SW 1271 (cell line): ENCODE results near the gene NAXE.
A peak's percentile ranks its signal among the peaks of the same experiment; 100 is the strongest.
"Not testable (repeated sequence)": the region's sequence is repeated elsewhere in the genome, so short reads cannot be mapped to it uniquely, and the experiment has no call there.

Experiments
- DNase-seq, 2 experiments: peaks; one replicate each; lab custom pipeline; 2025; lab: John Stamatoyannopoulos, UW

The NAXE gene

GRCh38 chr1:156593661-156593989 is 2.0 kb downstream of the NAXE start:
- DNase-seq = no peak

- no peak for DNase-seq
Measured at GRCh38 chr1:156594190-156594589, 2.6 kb downstream of the NAXE start.

GRCh38 chr1:156595016-156595415 is 3.4 kb downstream of the NAXE start:
- no peak for DNase-seq

GRCh38 chr1:156596426-156596825 is 4.8 kb downstream of the NAXE start:
- no peak for DNase-seq

GRCh38 chr1:156598125-156598524 is 6.5 kb downstream of the NAXE start:
- no peak for DNase-seq

GRCh38 chr1:156598731-156599432 is 7.3 kb downstream of the NAXE start:
- no peak for DNase-seq

- peak in 1 of 2 experiments; percentile 13 for DNase-seq
Measured at GRCh38 chr1:156599811-156600210, 8.2 kb downstream of the NAXE start.

GRCh38 chr1:156600733-156601121 is 9.2 kb downstream of the NAXE start:
- no peak for DNase-seq

GRCh38 chr1:156601122-156601830 is 9.7 kb downstream of the NAXE start, which contains the start of gene GPATCH4:
Gene GPATCH4, minus strand, starts transcription at chr1:156601479.
- DNase-seq = peak; percentile 57 to 72

GRCh38 chr1:156601892-156602291 is 10.3 kb downstream of the NAXE start:
- no peak for DNase-seq

- DNase-seq = peak in 1 of 2 experiments; percentile 7
Measured at GRCh38 chr1:156602557-156602993, 11.0 kb downstream of the NAXE start.

GRCh38 chr1:156607344-156607743 is 15.8 kb downstream of the NAXE start:
- not testable (repeated sequence) for DNase-seq

GRCh38 chr1:156608036-156608674 is 16.6 kb downstream of the NAXE start:
- DNase-seq = peak in 1 of 2 experiments; percentile 66

- peak in 1 of 2 experiments; percentile 15 for DNase-seq
Measured at GRCh38 chr1:156608981-156609380, 17.4 kb downstream of the NAXE start.

- DNase-seq = not testable (repeated sequence)
Measured at GRCh38 chr1:156610072-156610471, 18.5 kb downstream of the NAXE start.

GRCh38 chr1:156612666-156613065 is 21.1 kb downstream of the NAXE start:
- no peak for DNase-seq

- DNase-seq = no peak
Measured at GRCh38 chr1:156615946-156616345, 24.4 kb downstream of the NAXE start.

- no peak for DNase-seq
Measured at GRCh38 chr1:156616463-156616862, 24.9 kb downstream of the NAXE start.

GRCh38 chr1:156618853-156619581 is 27.4 kb downstream of the NAXE start, which contains the start of gene HAPLN2:
Gene HAPLN2, plus strand, starts transcription at chr1:156619415. Its CDS starts 4,076 bp downstream, at chr1:156623491.
- DNase-seq = no peak

- no peak for DNase-seq
Measured at GRCh38 chr1:156619582-156619955, 28.0 kb downstream of the NAXE start.

- DNase-seq = no peak
Measured at GRCh38 chr1:156622581-156623297, 31.2 kb downstream of the NAXE start.
